ENCODE measurements around the gene L3MBTL4. TPM values are rescaled to one million over a fixed set of nuclear protein-coding genes. Genes with fewer than 3 reads are reported as not detected.

L3MBTL4 gene
- total RNA-seq, 1 donor from 2014 or later, result under 0.01 TPM

DNA sequence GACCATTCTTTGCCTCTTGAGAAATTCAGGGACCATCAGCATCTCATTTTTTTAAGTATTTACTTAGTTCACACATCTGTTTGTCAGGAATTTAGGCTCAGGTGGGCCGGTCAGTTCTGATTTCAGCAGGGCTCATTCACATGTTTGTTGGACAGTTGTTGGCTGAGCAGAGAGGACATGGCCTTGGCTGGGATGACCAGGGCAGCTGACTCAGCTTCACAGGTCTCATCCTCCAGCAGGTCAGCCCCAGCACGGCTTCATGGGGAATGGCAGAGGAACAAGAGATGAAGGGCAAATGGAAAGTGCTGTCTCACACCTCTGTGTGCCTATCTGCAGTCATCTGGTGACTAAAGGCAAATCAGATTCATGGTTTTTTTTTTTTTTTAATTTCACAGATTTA is 383.3 kb downstream of the L3MBTL4 start:
- no peak overlapping the region for H3K4me3 ChIP-seq (ENCODE audit: low read depth, low read length)
- FAIRE-seq, result no peak
- DNase-seq (ENCODE audit: low read depth), result no peak
- TF ChIP-seq, protein P1, sequence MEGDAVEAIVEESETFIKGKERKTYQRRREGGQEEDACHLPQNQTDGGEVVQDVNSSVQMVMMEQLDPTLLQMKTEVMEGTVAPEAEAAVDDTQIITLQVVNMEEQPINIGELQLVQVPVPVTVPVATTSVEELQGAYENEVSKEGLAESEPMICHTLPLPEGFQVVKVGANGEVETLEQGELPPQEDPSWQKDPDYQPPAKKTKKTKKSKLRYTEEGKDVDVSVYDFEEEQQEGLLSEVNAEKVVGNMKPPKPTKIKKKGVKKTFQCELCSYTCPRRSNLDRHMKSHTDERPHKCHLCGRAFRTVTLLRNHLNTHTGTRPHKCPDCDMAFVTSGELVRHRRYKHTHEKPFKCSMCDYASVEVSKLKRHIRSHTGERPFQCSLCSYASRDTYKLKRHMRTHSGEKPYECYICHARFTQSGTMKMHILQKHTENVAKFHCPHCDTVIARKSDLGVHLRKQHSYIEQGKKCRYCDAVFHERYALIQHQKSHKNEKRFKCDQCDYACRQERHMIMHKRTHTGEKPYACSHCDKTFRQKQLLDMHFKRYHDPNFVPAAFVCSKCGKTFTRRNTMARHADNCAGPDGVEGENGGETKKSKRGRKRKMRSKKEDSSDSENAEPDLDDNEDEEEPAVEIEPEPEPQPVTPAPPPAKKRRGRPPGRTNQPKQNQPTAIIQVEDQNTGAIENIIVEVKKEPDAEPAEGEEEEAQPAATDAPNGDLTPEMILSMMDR (IDR thresholded peaks at IDR 0.05; ENCODE audit: insufficient read depth, low read length, severe bottlenecking), result no peak
- no peaks in the 10 kb centered on the region for H3K27me3 ChIP-seq (ENCODE audit: control insufficient read depth, insufficient read depth, low read length)
- no peaks in the 10 kb centered on the region for H3K36me3 ChIP-seq (ENCODE audit: control insufficient read depth, insufficient read depth, low read length)

DNA sequence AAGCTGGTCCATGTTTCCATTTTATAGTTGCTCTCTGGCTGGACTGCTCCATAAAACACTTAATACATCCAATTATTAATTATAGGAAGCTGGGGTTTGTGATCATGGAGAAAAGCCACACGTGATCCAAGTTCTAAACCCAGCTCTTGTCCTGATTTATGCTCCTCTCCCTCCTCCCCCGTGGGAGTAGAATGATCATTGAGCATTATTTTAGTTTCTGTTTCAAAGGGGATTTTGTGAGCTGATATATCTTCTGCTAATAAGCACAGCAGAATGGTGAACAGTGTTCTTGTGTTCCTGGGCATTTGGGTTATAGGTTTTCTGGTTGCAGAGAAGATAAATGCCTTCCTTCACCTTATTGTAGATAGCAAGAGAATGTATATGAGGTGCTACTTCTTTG is 383.7 kb downstream of the L3MBTL4 start:
- no peaks in the 10 kb centered on the region for H3K36me3 ChIP-seq (ENCODE audit: control insufficient read depth, insufficient read depth, low read length)
- H3K27me3 ChIP-seq (ENCODE audit: control insufficient read depth, insufficient read depth, low read length), result no peaks in the 10 kb centered on the region
- TF ChIP-seq, protein P1 (IDR thresholded peaks at IDR 0.05; ENCODE audit: insufficient read depth, low read length, severe bottlenecking), result no peak
- no peak overlapping the region for H3K4me3 ChIP-seq (ENCODE audit: low read depth, low read length)
- FAIRE-seq (no peak), DNase-seq (ENCODE audit: low read depth) (no peak)

DNA sequence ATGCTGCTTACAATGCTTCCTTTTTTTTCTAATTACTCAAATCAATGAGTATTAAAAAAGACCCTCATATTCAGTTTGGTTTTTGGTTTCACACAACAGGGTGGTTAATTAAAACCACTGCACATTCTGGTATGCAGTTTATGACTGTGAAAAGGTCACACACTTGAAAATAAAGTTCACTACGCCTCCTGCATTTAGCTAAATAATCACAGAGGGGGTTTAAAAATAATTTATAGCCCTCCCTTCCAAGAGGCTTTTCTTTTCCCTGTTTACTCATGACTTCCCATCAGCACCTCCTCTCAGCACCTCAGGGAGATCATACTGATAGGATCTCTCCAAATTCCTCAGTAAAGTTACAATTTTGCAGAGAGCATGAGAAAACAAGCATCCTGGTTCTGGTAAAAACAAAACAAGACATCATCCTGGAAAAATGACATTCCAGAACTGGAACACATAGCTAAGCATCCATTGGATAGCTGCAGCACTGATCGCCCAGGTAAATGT is 389.9 kb downstream of the L3MBTL4 start:
- Histone ChIP-seq H3K27me3 (ENCODE audit: control insufficient read depth, insufficient read depth, low read length) (no peaks in the 10 kb centered on the region), H3K36me3 (ENCODE audit: control insufficient read depth, insufficient read depth, low read length) (no peaks in the 10 kb centered on the region), H3K4me3 (ENCODE audit: low read depth, low read length) (no peak overlapping the region)
- FAIRE-seq (no peak), DNase-seq (ENCODE audit: low read depth) (no peak)
- TF ChIP-seq, protein P1 (IDR thresholded peaks at IDR 0.05; ENCODE audit: insufficient read depth, low read length, severe bottlenecking), result no peak

DNA sequence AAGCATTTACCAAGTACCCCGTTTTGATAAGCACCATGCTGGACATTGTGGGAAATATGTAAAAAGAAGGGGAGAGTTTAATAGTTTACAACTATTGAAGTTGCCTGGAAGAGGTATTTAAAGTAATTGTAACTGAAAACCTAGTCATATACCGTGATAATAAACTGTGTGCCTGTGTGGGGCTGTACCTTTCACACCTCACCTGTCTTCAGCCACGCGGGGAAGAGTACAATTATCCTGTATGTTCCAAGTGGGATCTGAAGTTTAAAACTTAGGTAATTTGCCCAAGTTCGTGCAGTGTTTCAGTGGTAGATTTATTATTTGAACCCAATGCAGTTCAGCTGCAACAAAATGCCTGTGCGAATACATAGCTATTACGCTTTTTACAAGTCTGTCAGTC is 391.2 kb downstream of the L3MBTL4 start:
- H3K27me3 ChIP-seq (ENCODE audit: control insufficient read depth, insufficient read depth, low read length), result no peaks in the 10 kb centered on the region
- no peak for DNase-seq (ENCODE audit: low read depth)
- H3K4me3 ChIP-seq (ENCODE audit: low read depth, low read length), result no peak overlapping the region
- no peak for FAIRE-seq
- no peaks in the 10 kb centered on the region for H3K36me3 ChIP-seq (ENCODE audit: control insufficient read depth, insufficient read depth, low read length)
- TF ChIP-seq, protein P1 (IDR thresholded peaks at IDR 0.05; ENCODE audit: insufficient read depth, low read length, severe bottlenecking), result no peak

DNA sequence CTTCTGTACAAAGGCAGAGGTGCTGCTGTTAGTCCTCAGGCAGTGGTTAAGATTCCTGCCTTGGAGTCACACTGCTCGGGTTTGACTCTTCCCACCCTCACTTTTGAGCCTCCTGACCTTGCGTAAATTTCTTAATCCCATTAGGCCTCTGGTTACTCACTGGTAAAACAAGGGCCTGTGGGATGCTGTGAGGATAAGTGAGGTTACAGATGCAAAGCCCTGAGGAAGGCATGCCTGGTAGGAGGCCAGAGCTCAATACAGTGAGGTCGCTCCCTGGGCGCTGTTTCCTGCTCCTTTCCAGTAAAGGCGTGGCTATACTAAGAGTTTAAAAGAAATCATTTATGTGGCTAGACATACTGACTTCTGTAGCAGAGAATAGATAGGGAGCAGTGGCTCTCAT is 391.9 kb downstream of the L3MBTL4 start:
- FAIRE-seq (no peak), DNase-seq (ENCODE audit: low read depth) (no peak)
- no peak overlapping the region for H3K4me3 ChIP-seq (ENCODE audit: low read depth, low read length)
- no peaks in the 10 kb centered on the region for H3K27me3 ChIP-seq (ENCODE audit: control insufficient read depth, insufficient read depth, low read length)
- H3K36me3 ChIP-seq (ENCODE audit: control insufficient read depth, insufficient read depth, low read length), result no peaks in the 10 kb centered on the region
- TF ChIP-seq, protein P1 (IDR thresholded peaks at IDR 0.05; ENCODE audit: insufficient read depth, low read length, severe bottlenecking), result no peak

DNA sequence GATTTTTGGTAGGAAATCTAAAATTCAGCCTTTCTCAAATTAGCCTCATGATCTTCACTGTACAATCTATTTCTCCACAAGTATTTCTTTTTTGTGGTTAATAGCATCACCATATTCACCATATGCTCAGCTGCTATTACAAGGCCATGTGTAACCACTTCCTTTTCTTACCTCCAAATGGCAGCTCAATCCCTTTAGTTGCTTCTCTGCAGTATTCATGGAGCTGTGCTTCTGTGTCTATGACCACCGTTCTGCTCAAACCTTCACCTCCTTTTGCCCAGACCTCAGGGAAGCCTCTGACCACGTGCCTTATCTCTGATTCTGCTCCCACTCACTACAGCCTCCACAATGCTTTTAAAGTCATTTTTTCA is 392.7 kb downstream of the L3MBTL4 start:
- Histone ChIP-seq H3K36me3 (ENCODE audit: control insufficient read depth, insufficient read depth, low read length) (no peaks in the 10 kb centered on the region), H3K27me3 (ENCODE audit: control insufficient read depth, insufficient read depth, low read length) (no peaks in the 10 kb centered on the region), H3K4me3 (ENCODE audit: low read depth, low read length) (no peak overlapping the region)
- no peak for FAIRE-seq
- TF ChIP-seq, protein P1 (IDR thresholded peaks at IDR 0.05; ENCODE audit: insufficient read depth, low read length, severe bottlenecking), result no peak
- no peak for DNase-seq (ENCODE audit: low read depth)
